Daoy (cell line): ENCODE results near the gene CEACAM21. TPM values are rescaled to one million over a fixed set of nuclear protein-coding genes. Genes with fewer than 3 reads are reported as not detected.
"Not testable (repeated sequence)": the region's sequence is repeated elsewhere in the genome, so short reads cannot be mapped to it uniquely, and the experiment has no call there.

Source experiments
- DNase-seq: peaks from one replicate; pipeline ENCODE4 v3.0.0-alpha.2; 2015; ENCODE audit warnings: low read depth
- total RNA-seq: library from RNA; depleted of rRNA; stranded (reverse); fragments of >200 nt; shearing (Covaris generic); gene quantifications from 2 replicates; pipeline ENCODE4 v1.2.3, GENCODE V29; 2014

Gene CEACAM21
- total RNA-seq, 1 experiment from 2014 or later, result not detected

GRCh38 chr19:41548954-41549688 lies 26.8 kb upstream of the CEACAM21 start:
- no peak for DNase-seq

- DNase-seq, result no peak
Measured at GRCh38 chr19:41549884-41550283, 26.1 kb upstream of the CEACAM21 start.

- DNase-seq, result no peak
Measured at GRCh38 chr19:41551212-41551610, 24.8 kb upstream of the CEACAM21 start.

GRCh38 chr19:41551711-41552110 lies 24.3 kb upstream of the CEACAM21 start:
- no peak for DNase-seq

- DNase-seq, result no peak
Measured at GRCh38 chr19:41552558-41552957, 23.4 kb upstream of the CEACAM21 start.

GRCh38 chr19:41553804-41554203 lies 22.2 kb upstream of the CEACAM21 start:
- DNase-seq, result no peak

- DNase-seq, result no peak
Measured at GRCh38 chr19:41554907-41555306, 21.1 kb upstream of the CEACAM21 start.

- no peak for DNase-seq
Measured at GRCh38 chr19:41555748-41556147, 20.2 kb upstream of the CEACAM21 start.

- peak; percentile 28 for DNase-seq
Measured at GRCh38 chr19:41563854-41564514, 12.0 kb upstream of the CEACAM21 start.

- DNase-seq, result peak; percentile 41
Measured at GRCh38 chr19:41564515-41565378, 11.2 kb upstream of the CEACAM21 start.

- no peak for DNase-seq
Measured at GRCh38 chr19:41565379-41565720, 10.6 kb upstream of the CEACAM21 start.

- DNase-seq, result no peak
Measured at GRCh38 chr19:41566001-41566400, 10.0 kb upstream of the CEACAM21 start.

GRCh38 chr19:41569481-41570150 lies 6.3 kb upstream of the CEACAM21 start:
- DNase-seq, result no peak

GRCh38 chr19:41570179-41570578 lies 5.8 kb upstream of the CEACAM21 start:
- no peak for DNase-seq

GRCh38 chr19:41570639-41571112 lies 5.3 kb upstream of the CEACAM21 start:
- peak; percentile 84 for DNase-seq

- DNase-seq, result no peak
Measured at GRCh38 chr19:41577144-41577830, 1.3 kb downstream of the CEACAM21 start.

- DNase-seq, result no peak
Measured at GRCh38 chr19:41577833-41578232, 1.9 kb downstream of the CEACAM21 start.

GRCh38 chr19:41578886-41579285 lies 2.9 kb downstream of the CEACAM21 start:
- DNase-seq, result no peak

- DNase-seq, result not testable (repeated sequence)
Measured at GRCh38 chr19:41581068-41581467, 5.1 kb downstream of the CEACAM21 start.

- not testable (repeated sequence) for DNase-seq
Measured at GRCh38 chr19:41582577-41583182, 6.7 kb downstream of the CEACAM21 start.
